Measurements from ENCODE around the gene LHFPL6.

LHFPL6 gene

GRCh38 chr13:39559847-39560246 lies 43.1 kb downstream of the LHFPL6 start:
- Histone ChIP-seq H3K9me3 (ENCODE audit: control insufficient read depth in 2 of 2, low read length in 2 of 2) (no peaks in the 10 kb centered on the region), H3K4me3 (ENCODE audit: low read length in 2 of 2) (no peak overlapping the region), H3K9ac (ENCODE audit: low read depth in 1 of 2, low read length in 2 of 2) (no peak overlapping the region), H3K36me3 (ENCODE audit: control insufficient read depth in 2 of 2, insufficient read depth in 2 of 2, low read length in 2 of 2) (no peaks in the 10 kb centered on the region), H3K27ac (ENCODE audit: low read depth in 2 of 2, low read length in 2 of 2) (no peak overlapping the region), H3K4me1 (ENCODE audit: control insufficient read depth in 2 of 2, insufficient read depth in 2 of 2, low read length in 2 of 2) (no peaks in the 10 kb centered on the region), H3K27me3 (ENCODE audit: control insufficient read depth in 2 of 2, insufficient read depth in 2 of 2, low read length in 2 of 2) (no peaks in the 10 kb centered on the region)

- Histone ChIP-seq H3K9me3 (ENCODE audit: control insufficient read depth in 2 of 2, low read length in 2 of 2) (no peaks in the 10 kb centered on the region), H3K4me3 (ENCODE audit: low read length in 2 of 2) (no peak overlapping the region), H3K27ac (ENCODE audit: low read depth in 2 of 2, low read length in 2 of 2) (no peak overlapping the region), H3K9ac (ENCODE audit: low read depth in 1 of 2, low read length in 2 of 2) (no peak overlapping the region), H3K4me1 (ENCODE audit: control insufficient read depth in 2 of 2, insufficient read depth in 2 of 2, low read length in 2 of 2) (no peaks in the 10 kb centered on the region), H3K36me3 (ENCODE audit: control insufficient read depth in 2 of 2, insufficient read depth in 2 of 2, low read length in 2 of 2) (no peaks in the 10 kb centered on the region), H3K27me3 (ENCODE audit: control insufficient read depth in 2 of 2, insufficient read depth in 2 of 2, low read length in 2 of 2) (no peaks in the 10 kb centered on the region)
These were observed 45.6 kb downstream of the LHFPL6 start for GRCh38 chr13:39557285-39557955.

- Histone ChIP-seq H3K9ac (ENCODE audit: low read depth in 1 of 2, low read length in 2 of 2) (no peak overlapping the region), H3K27me3 (ENCODE audit: control insufficient read depth in 2 of 2, insufficient read depth in 2 of 2, low read length in 2 of 2) (no peaks in the 10 kb centered on the region), H3K9me3 (ENCODE audit: control insufficient read depth in 2 of 2, low read length in 2 of 2) (no peaks in the 10 kb centered on the region), H3K4me1 (ENCODE audit: control insufficient read depth in 2 of 2, insufficient read depth in 2 of 2, low read length in 2 of 2) (no peaks in the 10 kb centered on the region), H3K36me3 (ENCODE audit: control insufficient read depth in 2 of 2, insufficient read depth in 2 of 2, low read length in 2 of 2) (no peaks in the 10 kb centered on the region), H3K4me3 (ENCODE audit: low read length in 2 of 2) (no peak overlapping the region), H3K27ac (ENCODE audit: low read depth in 2 of 2, low read length in 2 of 2) (no peak overlapping the region)
These were observed 46.1 kb downstream of the LHFPL6 start for GRCh38 chr13:39556866-39557265.

GRCh38 chr13:39554371-39554770 lies 48.6 kb downstream of the LHFPL6 start:
- Histone ChIP-seq H3K36me3 (ENCODE audit: control insufficient read depth in 2 of 2, insufficient read depth in 2 of 2, low read length in 2 of 2) (no peaks in the 10 kb centered on the region), H3K4me1 (ENCODE audit: control insufficient read depth in 2 of 2, insufficient read depth in 2 of 2, low read length in 2 of 2) (no peaks in the 10 kb centered on the region), H3K9ac (ENCODE audit: low read depth in 1 of 2, low read length in 2 of 2) (no peak overlapping the region), H3K27me3 (ENCODE audit: control insufficient read depth in 2 of 2, insufficient read depth in 2 of 2, low read length in 2 of 2) (no peaks in the 10 kb centered on the region), H3K27ac (ENCODE audit: low read depth in 2 of 2, low read length in 2 of 2) (no peak overlapping the region), H3K4me3 (ENCODE audit: low read length in 2 of 2) (no peak overlapping the region), H3K9me3 (ENCODE audit: control insufficient read depth in 2 of 2, low read length in 2 of 2) (no peaks in the 10 kb centered on the region)

GRCh38 chr13:39552246-39552645 lies 50.7 kb downstream of the LHFPL6 start:
- H3K4me3 ChIP-seq (ENCODE audit: low read length in 2 of 2) = no peak overlapping the region
- H3K9ac ChIP-seq (ENCODE audit: low read depth in 1 of 2, low read length in 2 of 2) = no peak overlapping the region
- no peaks in the 10 kb centered on the region for H3K27me3 ChIP-seq (ENCODE audit: control insufficient read depth in 2 of 2, insufficient read depth in 2 of 2, low read length in 2 of 2)
- no peaks in the 10 kb centered on the region for H3K36me3 ChIP-seq (ENCODE audit: control insufficient read depth in 2 of 2, insufficient read depth in 2 of 2, low read length in 2 of 2)
- H3K27ac ChIP-seq (ENCODE audit: low read depth in 2 of 2, low read length in 2 of 2) = no peak overlapping the region
- H3K4me1 ChIP-seq (ENCODE audit: control insufficient read depth in 2 of 2, insufficient read depth in 2 of 2, low read length in 2 of 2) = no peaks in the 10 kb centered on the region
- H3K9me3 ChIP-seq (ENCODE audit: control insufficient read depth in 2 of 2, low read length in 2 of 2) = no peaks in the 10 kb centered on the region

- no peaks in the 10 kb centered on the region for H3K9me3 ChIP-seq (ENCODE audit: control insufficient read depth in 2 of 2, low read length in 2 of 2)
- H3K27ac ChIP-seq (ENCODE audit: low read depth in 2 of 2, low read length in 2 of 2) = no peak overlapping the region
- no peaks in the 10 kb centered on the region for H3K4me1 ChIP-seq (ENCODE audit: control insufficient read depth in 2 of 2, insufficient read depth in 2 of 2, low read length in 2 of 2)
- H3K36me3 ChIP-seq (ENCODE audit: control insufficient read depth in 2 of 2, insufficient read depth in 2 of 2, low read length in 2 of 2) = no peaks in the 10 kb centered on the region
- no peaks in the 10 kb centered on the region for H3K27me3 ChIP-seq (ENCODE audit: control insufficient read depth in 2 of 2, insufficient read depth in 2 of 2, low read length in 2 of 2)
- no peak overlapping the region for H3K4me3 ChIP-seq (ENCODE audit: low read length in 2 of 2)
- H3K9ac ChIP-seq (ENCODE audit: low read depth in 1 of 2, low read length in 2 of 2) = no peak overlapping the region
These were observed 52.1 kb downstream of the LHFPL6 start for GRCh38 chr13:39550931-39551330.

- H3K36me3 ChIP-seq (ENCODE audit: control insufficient read depth in 2 of 2, insufficient read depth in 2 of 2, low read length in 2 of 2) = no peaks in the 10 kb centered on the region
- H3K9ac ChIP-seq (ENCODE audit: low read depth in 1 of 2, low read length in 2 of 2) = no peak overlapping the region
- H3K27ac ChIP-seq (ENCODE audit: low read depth in 2 of 2, low read length in 2 of 2) = no peak overlapping the region
- H3K4me3 ChIP-seq (ENCODE audit: low read length in 2 of 2) = no peak overlapping the region
- H3K9me3 ChIP-seq (ENCODE audit: control insufficient read depth in 2 of 2, low read length in 2 of 2) = no peaks in the 10 kb centered on the region
- H3K27me3 ChIP-seq (ENCODE audit: control insufficient read depth in 2 of 2, insufficient read depth in 2 of 2, low read length in 2 of 2) = no peaks in the 10 kb centered on the region
- H3K4me1 ChIP-seq (ENCODE audit: control insufficient read depth in 2 of 2, insufficient read depth in 2 of 2, low read length in 2 of 2) = no peaks in the 10 kb centered on the region
These were observed 55.9 kb downstream of the LHFPL6 start for GRCh38 chr13:39547108-39547507.

GRCh38 chr13:39542361-39542760 lies 60.6 kb downstream of the LHFPL6 start:
- H3K9me3 ChIP-seq (ENCODE audit: control insufficient read depth in 2 of 2, low read length in 2 of 2) = no peaks in the 10 kb centered on the region

GRCh38 chr13:39540929-39541605 lies 61.9 kb downstream of the LHFPL6 start:
- H3K9ac ChIP-seq (ENCODE audit: low read depth in 1 of 2, low read length in 2 of 2) = no peak overlapping the region
- no peaks in the 10 kb centered on the region for H3K27me3 ChIP-seq (ENCODE audit: control insufficient read depth in 2 of 2, insufficient read depth in 2 of 2, low read length in 2 of 2)
- no peak overlapping the region for H3K4me3 ChIP-seq (ENCODE audit: low read length in 2 of 2)
- peaks cover 4 to 6% of the 10 kb centered on the region in 2 donors for H3K4me1 ChIP-seq (ENCODE audit: control insufficient read depth in 2 of 2, insufficient read depth in 2 of 2, low read length in 2 of 2)
- no peaks in the 10 kb centered on the region for H3K36me3 ChIP-seq (ENCODE audit: control insufficient read depth in 2 of 2, insufficient read depth in 2 of 2, low read length in 2 of 2)
- no peak overlapping the region for H3K27ac ChIP-seq (ENCODE audit: low read depth in 2 of 2, low read length in 2 of 2)
- no peaks in the 10 kb centered on the region for H3K9me3 ChIP-seq (ENCODE audit: control insufficient read depth in 2 of 2, low read length in 2 of 2)

More at GRCh38 chr13:39542361-39542760, 60.6 kb downstream of the LHFPL6 start:
- Histone ChIP-seq H3K4me3 (ENCODE audit: low read length in 2 of 2) (no peak overlapping the region), H3K4me1 (ENCODE audit: control insufficient read depth in 2 of 2, insufficient read depth in 2 of 2, low read length in 2 of 2) (peaks cover 4 to 6% of the 10 kb centered on the region in 2 donors), H3K9ac (ENCODE audit: low read depth in 1 of 2, low read length in 2 of 2) (no peak overlapping the region), H3K27me3 (ENCODE audit: control insufficient read depth in 2 of 2, insufficient read depth in 2 of 2, low read length in 2 of 2) (no peaks in the 10 kb centered on the region), H3K36me3 (ENCODE audit: control insufficient read depth in 2 of 2, insufficient read depth in 2 of 2, low read length in 2 of 2) (no peaks in the 10 kb centered on the region), H3K27ac (ENCODE audit: low read depth in 2 of 2, low read length in 2 of 2) (no peak overlapping the region)

- no peak overlapping the region for H3K4me3 ChIP-seq (ENCODE audit: low read length in 2 of 2)
- H3K9me3 ChIP-seq (ENCODE audit: control insufficient read depth in 2 of 2, low read length in 2 of 2) = no peaks in the 10 kb centered on the region
- no peak overlapping the region for H3K27ac ChIP-seq (ENCODE audit: low read depth in 2 of 2, low read length in 2 of 2)
- H3K4me1 ChIP-seq (ENCODE audit: control insufficient read depth in 2 of 2, insufficient read depth in 2 of 2, low read length in 2 of 2) = peaks cover 4 to 6% of the 10 kb centered on the region in 2 donors
- no peaks in the 10 kb centered on the region for H3K36me3 ChIP-seq (ENCODE audit: control insufficient read depth in 2 of 2, insufficient read depth in 2 of 2, low read length in 2 of 2)
- no peak overlapping the region for H3K9ac ChIP-seq (ENCODE audit: low read depth in 1 of 2, low read length in 2 of 2)
- H3K27me3 ChIP-seq (ENCODE audit: control insufficient read depth in 2 of 2, insufficient read depth in 2 of 2, low read length in 2 of 2) = no peaks in the 10 kb centered on the region
These were observed 63.9 kb downstream of the LHFPL6 start for GRCh38 chr13:39538816-39539790.
